Stimulated activated CD4-positive, alpha-beta T cell treated with anti-CD3 and anti-CD28 coated beads, Interleukin-1b, Interleukin-23, amount 100 ng/mL, for 48 hours (primary cell): ENCODE data around the gene FRY.

Experiments used
- DNase-seq: peaks from one replicate; pipeline ENCODE4 v3.0.0-alpha.2; 2020

Gene FRY

DNA sequence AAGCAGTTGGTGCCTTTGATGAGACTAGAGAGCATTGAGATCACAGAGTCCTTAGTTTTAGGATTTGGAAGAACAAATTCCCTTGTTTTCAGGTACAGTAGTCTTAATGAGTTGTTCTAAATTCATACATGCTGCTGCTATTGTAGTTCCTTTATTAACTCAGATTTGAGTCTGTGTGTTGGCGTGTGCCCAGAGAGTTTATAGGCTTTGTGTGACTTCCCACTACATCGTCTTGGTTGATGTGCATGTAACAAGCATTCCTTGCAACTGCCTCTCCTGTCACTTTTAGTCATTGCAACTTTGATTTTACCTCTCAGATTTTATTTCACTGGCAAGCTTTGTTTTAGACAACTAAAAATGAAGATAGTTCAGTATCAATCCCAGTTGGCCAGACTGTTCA lies 148.1 kb downstream of the FRY start:
- DNase-seq: no peak

DNA sequence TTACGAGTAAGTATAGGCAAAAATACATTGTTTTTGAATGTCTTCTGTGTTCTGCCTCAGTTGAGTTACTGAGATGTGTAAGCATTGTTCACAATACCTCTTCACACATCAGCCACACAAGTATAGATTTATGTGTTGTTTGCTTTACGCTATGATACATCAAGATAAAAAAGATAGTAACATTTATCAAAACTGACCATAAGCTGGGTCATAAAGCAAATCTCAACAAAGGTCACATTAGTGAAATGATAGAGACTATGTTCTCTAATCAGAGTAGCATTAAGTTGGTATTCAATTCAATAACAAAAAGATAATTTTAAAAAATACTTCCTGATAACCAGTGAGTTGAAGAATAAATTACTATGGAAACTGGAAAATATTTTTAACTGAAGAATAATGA lies 156.1 kb downstream of the FRY start:
- DNase-seq: no peak

DNA sequence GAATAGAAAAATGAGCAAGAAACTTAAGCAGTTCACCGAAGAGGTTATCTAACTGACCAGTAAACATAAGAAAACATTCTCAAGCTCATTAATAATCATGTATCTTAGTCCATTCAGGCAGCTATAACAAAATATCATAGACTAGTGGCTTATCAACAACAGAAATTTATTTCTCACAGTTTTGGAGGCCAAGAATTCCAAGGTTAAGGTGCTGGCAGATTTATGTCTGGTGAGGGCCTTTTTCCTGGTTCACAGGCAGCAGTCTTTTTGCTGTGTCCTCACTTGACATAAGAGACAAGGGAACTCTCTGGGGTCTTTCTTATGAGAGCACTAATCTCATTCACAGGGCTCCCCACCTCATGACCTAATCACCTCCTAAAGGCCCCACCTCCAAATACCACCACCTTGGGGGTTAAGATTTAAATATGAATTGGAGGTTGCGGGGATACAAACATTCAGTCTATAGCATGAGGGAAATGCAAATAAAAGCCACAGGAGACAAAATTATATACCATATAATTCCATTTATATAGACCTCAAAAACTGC lies 160.0 kb downstream of the FRY start:
- DNase-seq: no peak

DNA sequence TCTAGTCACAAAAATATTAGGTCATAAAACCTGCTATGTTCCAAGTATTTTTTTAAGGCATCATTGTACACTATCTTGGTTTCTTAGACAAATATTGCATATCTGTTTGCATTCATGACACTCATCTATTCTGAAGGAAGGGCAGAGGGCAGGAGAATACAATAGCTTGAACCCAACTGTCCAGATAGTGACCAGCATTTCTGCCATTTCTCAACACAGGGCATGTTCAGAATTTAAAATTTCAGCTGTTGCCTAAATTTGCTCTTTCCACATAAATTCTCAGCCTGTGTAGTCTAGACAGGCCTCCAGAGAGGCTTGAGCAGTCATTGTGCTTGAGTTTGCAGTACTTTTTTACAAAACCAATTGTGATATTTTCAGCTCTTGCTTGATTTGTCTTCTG lies 164.1 kb downstream of the FRY start:
- no peak for DNase-seq

DNA sequence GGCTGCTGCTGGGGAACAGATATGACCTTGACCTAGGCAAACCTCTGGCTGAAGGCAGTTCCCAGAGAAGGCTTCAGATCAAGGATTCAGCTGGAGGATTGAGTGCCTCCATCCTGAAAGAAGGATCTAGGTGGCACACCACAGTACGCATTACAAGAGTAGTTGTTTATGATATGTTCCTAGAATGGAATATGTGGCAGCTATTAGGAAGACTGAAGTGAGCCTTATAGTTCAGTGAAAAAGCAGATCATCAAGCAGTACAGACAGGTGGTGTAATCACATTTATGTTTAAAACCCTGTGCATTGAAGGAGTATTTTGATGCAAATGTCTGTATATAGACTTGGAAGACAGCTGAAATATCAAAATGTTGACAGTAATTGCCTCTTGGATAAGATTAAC lies 167.6 kb downstream of the FRY start:
- no peak for DNase-seq

DNA sequence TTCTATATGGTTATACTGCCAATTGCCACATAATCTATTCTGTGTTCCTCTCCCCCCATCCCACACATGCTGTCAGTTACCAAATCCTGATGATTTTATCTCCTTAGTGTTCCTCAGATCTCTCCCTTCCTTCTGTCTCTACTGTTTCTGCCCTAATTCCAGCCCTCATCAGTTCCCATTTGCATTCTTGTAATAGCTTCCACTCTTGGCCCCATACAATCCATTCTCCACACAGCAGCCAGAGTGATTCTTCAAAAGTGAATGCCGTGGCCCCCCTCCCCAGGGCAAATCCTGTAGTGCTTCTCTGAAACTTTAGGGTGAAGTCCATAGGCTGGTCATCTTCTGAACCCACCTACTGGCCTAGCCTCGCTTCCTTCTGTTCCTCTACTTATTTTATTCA lies 169.2 kb downstream of the FRY start:
- no peak for DNase-seq

DNA sequence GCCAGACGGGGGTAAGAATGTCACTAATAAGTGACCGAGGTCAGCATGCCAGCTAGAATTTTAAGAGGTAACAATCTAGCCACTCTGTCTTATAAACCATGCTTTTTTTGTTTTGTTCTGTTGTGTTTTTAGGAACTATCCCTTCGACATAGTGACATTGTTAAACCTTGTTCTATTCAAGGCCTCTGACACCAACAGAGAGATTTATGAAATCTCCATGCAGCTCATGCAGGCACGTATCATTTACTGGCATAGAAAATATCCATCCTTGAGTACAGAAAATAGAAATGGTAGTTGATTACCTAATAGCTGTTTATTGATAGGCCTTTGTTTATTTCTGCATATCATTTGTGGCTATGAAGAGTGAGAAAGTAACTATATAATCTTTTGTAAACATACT lies 170.2 kb downstream of the FRY start:
- no peak for DNase-seq

DNA sequence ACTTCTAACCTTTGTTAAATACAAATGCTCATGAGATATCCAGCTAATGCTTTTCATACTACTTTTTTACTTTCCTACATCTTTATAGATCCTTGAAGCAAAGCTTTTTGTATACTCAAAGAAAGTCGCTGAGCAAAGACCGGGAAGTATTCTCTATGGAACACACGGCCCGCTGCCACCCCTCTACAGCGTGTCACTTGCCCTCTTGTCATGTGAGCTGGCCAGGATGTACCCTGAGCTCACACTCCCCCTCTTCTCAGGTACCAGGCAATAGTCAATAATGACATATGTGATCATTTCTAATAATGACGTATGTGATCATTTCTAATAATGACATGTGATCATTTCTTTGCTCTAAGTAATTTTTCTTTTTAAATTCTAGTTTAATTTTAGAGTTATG lies 170.7 kb downstream of the FRY start:
- no peak for DNase-seq

DNA sequence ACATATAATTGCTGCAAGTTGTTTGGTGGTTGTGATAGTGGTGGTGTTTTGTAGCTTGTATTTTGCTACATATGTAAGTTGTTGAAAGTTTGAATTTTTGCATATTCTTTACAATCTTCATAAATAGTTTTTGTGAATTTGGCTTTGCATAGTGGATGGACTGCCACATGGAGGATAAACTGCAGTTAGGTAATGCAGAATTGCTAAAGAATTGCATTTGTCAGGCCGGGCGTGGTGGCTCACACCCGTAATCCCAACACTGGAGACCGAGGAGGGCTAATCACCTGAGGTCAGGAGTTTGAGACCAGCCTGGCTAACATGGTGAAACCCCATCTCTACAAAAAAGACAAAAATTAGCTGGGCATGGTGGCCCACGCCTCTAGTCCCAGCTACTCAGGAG lies 171.6 kb downstream of the FRY start:
- no peak for DNase-seq

DNA sequence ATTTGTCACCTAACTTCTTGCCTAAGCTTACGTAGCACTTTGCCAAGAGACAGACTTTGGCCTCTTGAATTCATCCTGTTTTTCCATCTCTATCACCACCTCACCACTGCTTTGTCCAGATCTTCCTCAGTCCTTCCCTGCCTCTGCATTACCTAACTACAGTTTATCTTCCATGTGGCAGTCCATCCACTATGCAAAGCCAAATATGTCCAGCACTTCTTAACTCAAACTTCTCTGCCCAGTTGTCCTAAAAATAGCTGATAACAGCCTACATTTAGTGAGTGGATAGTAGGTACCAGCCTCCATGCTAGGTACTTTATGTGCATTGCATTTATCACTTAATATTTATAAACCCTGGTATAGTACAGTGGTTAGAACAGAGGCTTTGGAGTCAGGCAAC lies 172.2 kb downstream of the FRY start:
- DNase-seq: no peak

DNA sequence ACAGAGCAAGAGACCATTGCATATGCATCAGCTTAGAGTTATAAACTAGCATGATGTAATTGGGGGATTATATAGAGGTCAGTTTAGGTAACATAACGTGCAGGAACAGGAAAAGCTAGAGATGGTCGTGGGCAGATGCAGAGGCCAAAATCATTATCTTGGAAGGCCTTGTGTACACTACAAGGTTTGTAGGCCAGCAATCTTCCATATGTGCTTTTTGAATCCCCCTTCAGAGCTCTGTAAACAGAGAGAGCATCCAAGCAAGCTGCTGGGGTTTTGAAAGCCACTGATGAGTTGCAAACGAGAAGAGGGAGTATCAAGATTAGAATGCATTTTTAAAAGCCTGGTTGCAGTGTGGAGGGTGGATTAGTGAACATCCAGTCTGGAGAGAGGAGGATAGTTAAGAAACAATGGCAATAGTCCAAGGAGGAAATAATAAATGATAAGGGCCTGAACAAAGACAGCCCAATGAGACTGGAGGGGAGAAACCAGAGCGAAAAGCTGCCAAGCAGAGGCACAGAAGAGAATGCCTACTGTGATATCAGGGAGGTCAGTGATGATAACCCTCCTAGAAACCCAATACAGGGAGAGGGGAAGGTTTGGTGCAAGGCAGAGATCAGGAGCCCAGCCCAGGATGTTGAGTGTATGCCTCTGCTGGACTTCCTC lies 174.0 kb downstream of the FRY start:
- DNase-seq: no peak

DNA sequence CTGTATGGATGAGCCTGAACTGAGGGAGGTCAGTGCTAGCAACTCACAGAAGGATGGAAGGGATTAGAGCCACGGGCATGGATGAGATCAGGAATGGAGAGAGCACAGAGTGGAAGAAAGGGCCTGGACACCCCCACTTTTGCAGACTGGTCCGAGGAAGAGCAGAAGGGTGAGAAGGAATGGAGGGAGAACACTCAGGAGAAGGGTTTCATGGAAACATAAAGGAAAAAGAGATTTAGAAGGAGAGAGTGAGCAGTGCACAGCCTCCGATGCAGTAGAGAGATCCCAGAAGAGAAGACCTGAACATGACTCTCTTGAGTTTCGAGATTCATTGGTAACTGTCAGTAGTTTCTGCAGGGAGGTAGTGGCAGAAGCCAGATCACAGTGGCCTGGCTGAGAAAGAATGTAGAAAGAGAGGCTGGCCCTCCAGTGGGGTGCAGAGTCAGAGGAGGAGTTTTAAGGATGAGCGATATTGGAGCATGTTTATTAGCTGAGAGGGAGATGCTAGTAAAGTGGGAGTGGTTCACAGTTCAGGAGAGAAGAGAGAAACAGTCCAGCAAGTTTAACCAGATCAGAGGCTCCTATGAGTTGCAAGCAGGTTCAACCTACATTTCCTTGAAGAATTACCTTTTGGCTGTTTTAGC lies 174.6 kb downstream of the FRY start:
- no peak for DNase-seq

DNA sequence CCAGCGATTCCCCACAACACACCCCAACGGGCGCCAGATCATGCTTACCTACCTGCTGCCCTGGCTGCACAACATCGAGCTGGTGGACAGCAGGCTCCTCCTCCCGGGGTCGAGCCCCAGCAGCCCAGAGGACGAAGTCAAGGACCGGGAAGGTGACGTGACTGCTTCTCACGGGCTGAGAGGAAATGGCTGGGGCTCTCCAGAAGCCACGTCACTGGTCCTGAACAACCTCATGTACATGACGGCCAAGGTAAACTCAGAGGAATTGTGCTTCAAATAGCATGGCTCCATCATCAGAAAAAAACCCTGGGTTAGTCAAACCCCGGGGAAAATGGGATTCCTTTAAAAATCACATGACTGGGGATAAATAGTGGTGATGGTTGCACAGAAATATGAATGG lies 177.3 kb downstream of the FRY start:
- DNase-seq: no peak

DNA sequence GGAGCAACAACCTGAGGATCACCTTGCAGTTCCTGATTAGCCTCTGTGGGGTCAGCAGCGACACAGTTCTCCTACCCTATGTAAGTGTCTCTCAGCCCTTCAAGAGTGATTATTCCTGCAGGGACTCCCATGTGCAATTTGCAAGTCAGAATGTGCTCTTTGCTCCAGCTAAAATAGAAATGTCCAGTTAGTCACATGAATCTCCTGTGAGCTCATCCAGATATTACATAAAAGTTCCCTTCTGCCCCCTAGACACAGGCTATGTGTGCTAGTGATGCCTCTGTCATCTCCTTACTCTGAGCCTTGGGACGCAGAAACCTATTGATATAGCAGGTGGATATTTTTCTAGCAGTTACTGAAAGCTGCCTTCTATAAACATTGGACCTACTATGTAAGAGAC lies 178.1 kb downstream of the FRY start:
- no peak for DNase-seq

DNA sequence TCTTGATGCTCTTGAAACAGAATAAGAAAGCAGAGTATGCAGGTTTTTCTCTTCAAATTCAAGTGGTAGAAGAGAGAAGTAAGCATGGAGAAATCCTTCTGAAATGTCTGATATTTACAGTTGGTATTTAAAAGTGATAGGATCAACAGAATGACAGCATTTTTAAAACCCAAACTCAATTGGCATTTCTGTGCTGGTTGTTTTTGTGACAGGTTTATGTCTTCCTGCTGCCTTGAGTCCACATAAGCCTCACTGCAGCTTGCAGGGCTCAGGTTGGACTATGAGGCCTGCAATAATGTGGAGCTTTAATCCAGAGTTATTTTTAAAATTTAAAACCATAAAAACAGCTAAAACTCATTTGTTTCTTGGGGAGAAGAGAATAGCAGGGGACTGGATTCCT lies 178.5 kb downstream of the FRY start:
- no peak for DNase-seq

DNA sequence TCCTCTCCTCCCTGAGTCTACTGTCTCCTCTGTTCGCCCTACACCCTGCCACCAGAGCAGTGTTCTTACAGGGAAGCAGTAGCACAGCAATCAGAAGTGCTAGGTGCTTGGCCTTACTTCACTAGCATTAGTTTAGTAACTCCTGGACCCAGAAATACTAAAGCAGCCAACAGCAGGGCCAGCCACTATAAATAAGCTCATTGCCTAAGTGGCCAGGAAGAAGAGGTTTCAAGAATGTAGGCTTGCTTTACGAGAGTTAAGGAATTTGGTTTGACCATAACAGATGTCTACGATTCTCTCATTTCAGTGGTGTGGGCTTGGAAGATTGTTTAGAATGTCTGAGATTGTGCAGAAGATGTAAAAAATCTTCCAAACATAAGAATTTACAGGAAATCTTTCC lies 180.2 kb downstream of the FRY start:
- DNase-seq: no peak

DNA sequence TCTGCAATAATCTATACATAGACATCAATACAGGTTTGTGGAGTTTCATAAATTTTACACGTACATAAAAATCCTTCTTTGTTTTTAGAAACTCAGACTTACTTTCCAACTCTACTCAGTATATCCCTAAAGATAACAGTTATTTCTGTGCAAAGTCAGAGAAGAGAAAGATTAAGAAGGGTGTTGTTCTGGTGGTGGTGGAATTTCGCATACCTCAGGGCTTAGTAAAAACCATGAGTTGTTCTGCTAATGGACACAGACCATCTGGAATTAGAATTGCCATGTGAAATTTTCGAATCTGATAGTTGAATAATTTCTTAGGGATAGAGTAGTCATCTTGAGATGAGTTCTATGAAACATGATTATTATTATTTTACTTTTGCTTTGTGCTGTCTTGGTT lies 180.8 kb downstream of the FRY start:
- no peak for DNase-seq

DNA sequence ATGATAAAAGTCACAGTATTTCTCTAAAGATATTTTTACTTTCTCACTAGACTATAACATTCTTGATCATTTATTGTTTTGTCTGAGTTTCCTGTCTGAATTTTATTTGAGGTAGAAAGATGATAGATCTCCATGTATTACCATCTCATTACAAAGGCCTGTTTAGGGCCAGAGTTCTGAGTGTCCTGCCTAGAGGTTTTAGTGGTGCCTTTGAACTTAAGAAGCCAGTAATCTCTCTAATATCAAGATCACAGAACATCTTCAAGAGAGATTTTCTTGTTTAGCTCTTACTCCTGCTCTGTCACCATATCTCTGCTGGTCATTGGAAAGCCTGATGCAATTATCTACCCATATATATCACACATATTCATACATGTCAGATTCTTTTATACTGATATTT lies 182.1 kb downstream of the FRY start:
- no peak for DNase-seq

DNA sequence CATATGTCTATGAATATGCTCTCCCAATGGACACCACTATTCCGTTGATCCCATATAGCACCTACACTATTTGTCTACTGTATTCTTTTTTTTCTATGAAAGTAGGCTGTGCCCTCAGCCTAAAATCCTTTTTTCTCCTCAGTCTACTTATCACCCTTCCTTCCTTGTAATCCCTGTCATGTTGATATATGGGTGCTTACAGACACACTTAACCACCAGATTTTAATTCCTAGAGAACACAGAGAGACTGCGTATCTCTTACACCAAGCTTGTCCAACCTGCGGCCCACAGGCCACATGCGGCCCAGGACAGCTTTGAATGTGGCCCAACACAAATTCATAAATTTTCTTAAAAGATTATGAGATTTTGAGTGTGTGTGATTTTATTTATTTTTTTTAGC lies 182.5 kb downstream of the FRY start:
- DNase-seq: no peak

DNA sequence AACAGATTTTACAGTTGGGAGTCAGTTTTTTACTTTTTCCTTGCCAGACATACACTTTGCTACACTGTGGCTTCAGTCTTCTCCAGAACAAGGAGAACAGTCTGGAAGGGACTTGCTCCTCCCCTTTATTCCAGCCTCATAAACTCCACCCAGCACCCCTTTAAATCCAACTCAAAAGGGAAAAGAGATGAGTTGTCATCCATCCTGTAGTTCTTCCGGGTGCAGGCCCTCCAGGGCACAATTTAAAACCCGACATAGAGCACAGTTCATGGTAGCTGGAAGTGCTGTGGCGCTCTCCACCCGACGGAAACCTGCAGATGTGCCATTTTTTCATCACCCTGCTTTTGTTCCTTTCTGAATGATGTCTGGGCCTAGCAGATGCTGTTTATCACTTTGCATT lies 184.7 kb downstream of the FRY start:
- DNase-seq: no peak

DNA sequence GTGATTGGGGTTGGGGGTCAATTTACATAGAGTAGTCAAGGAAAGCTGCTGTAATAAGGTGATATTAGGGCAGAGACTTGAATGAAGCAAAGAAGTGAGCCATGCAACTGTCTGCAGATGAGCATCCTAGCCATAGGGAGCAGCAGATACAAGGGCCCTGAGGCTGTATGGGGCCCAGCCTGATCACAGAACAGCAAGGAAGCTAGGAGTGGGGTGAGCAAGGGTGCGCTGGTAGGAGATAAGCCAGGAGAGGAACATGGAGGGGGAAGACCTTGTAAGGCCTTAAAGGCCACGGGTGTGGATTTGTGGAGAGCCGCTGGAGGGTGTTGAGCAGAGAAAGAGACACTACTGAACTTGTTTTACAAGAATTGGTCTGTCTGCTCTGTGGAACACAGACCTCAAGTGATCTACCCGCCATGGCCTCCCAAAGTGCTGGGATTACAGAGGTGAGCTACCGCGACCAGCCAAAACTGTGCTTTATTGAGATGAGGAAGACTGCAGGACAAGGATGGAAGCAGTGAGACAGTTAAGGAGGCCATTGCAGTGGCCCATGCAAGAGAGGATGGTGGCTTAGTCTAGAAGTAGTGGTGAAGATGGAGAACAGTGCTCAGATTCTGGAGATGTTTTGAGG lies 190.6 kb downstream of the FRY start:
- no peak for DNase-seq

DNA sequence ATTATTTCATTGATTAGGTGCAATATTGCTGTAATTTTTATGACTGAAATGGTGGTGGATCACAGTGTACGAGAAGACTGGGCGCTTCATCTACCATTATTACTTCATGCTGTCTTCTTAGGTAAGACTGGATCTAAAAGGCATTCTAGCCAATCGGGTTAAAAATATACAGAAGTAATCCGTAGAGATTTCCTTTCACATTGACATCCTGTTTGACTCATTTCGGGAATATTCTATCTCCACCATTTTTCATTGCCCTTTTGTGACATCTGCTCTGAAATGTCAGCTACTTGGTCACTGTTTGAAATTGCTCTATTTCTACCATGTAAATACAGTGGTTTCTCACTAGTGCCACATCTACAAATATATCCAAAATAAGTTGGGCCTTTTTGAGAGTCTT lies 193.3 kb downstream of the FRY start:
- no peak for DNase-seq

DNA sequence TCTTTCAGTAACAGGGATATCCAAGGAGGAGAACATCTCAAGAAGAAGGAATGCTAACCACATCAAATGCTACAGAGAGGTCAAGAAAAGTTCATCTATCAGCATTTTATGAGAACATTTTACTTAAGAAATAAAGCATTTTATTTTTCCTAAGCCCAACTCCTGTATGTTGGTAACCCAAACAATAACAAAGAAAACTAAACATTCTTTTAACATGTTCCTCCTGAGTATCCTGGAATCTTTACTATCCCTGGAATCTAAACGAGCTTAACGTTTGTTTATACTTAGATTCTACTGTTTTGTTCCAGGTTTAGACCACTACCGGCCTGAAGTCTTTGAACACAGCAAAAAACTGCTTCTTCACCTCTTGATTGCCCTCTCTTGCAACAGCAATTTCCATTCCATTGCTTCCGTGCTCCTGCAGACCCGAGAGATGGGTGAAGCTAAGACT lies 193.9 kb downstream of the FRY start:
- DNase-seq: no peak

DNA sequence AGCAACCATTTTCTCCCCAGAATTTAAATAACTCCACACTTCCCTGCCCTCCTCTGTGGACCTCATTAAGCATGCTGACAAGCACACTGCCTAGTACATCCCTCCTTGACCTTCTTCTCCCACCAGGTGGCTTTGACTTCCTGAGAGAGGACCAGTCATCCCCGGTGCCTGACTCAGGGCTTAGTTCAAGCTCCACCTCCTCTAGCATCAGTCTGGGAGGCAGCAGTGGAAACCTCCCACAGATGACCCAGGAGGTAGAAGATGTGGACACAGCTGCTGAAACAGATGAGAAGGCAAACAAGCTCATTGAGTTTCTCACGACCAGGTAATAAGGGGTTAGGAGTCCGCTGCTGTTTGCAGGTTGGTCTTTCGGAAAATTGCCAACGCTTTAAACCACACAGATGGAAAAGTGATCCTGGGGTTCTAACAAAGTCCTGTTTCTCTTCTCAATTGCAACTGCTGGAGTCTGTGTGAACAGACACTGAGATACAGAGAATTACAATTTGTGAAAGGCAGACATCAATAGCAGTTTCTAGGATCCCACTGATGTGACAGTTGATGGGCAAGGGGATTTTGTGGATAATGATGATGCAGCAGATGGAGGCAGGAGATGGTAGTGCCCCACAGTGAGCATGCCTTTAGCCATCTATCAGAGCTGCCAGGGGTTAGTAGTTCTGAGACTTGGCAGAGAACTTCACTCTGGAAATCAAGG lies 196.9 kb downstream of the FRY start:
- peak; percentile 2 for DNase-seq
